ENCODE data around the gene IL17RE. TPM values are rescaled to one million over a fixed set of nuclear protein-coding genes. Genes with fewer than 3 reads are reported as not detected.

IL17RE gene
- total and polyA plus RNA-seq, 4 donors = 7.0 to 26.1 (median 17.1) TPM

GRCh38 chr3:9946112-9947024, 43.7 kb downstream of the IL17RE start:
- peak overlapping the region; percentile 49 for H3K4me3 ChIP-seq
- H3K9me3 ChIP-seq (ENCODE audit: control insufficient read depth in 4 of 4, insufficient read depth in 3 of 4, low read length in 3 of 4) = no peaks in the 10 kb centered on the region
- 14 to 39% methylated on average over 89 to 90 of the region's 90 CpGs for WGBS, 2 donors
- peaks cover 0 to 17% (median 0%) of the 10 kb centered on the region in 4 donors for H3K36me3 ChIP-seq (ENCODE audit: control insufficient read depth in 4 of 4, insufficient read depth in 4 of 4, low read length in 4 of 4)
- ATAC-seq (ENCODE audit: insufficient read depth, low FRiP score) (peak; percentile 87), DNase-seq (peak; percentile 81 to 94 (median 88))
- H3K4me1 ChIP-seq (ENCODE audit: control insufficient read depth in 5 of 5, insufficient read depth in 5 of 5, low read length in 5 of 5) = peaks cover 0 to 13% (median 4%) of the 10 kb centered on the region in 5 donors
- H3K27ac ChIP-seq (ENCODE audit: low read depth in 1 of 2, low read length in 1 of 2) = peak overlapping the region; percentile 17 to 87
- TF ChIP-seq CTCF (IDR thresholded peaks at IDR 0.05; ENCODE audit: control extremely low read depth, extremely low read depth) = peak; percentile 81
- H3K27me3 ChIP-seq (ENCODE audit: control insufficient read depth in 3 of 3, insufficient read depth in 3 of 3, low read length in 2 of 3) = no peaks in the 10 kb centered on the region
- H3K9ac ChIP-seq (ENCODE audit: insufficient read depth in 1 of 2, low read length in 2 of 2) = peak overlapping the region; percentile 25 to 40

- H3K9me3 ChIP-seq (ENCODE audit: control insufficient read depth in 4 of 4, insufficient read depth in 3 of 4, low read length in 3 of 4) = no peaks in the 10 kb centered on the region
- peaks cover 0 to 16% (median 0%) of the 10 kb centered on the region in 4 donors for H3K36me3 ChIP-seq (ENCODE audit: control insufficient read depth in 4 of 4, insufficient read depth in 4 of 4, low read length in 4 of 4)
- H3K27me3 ChIP-seq (ENCODE audit: control insufficient read depth in 3 of 3, insufficient read depth in 3 of 3, low read length in 2 of 3) = no peaks in the 10 kb centered on the region
- 49 to 73% methylated on average over 86 of the region's 86 CpGs for WGBS, 2 donors
- ATAC-seq (ENCODE audit: insufficient read depth, low FRiP score) (peak; percentile 86), DNase-seq (peak; percentile 46 to 77 (median 70))
- peak; percentile 25 for TF ChIP-seq CTCF (IDR thresholded peaks at IDR 0.05; ENCODE audit: control extremely low read depth, extremely low read depth)
- H3K4me1 ChIP-seq (ENCODE audit: control insufficient read depth in 5 of 5, insufficient read depth in 5 of 5, low read length in 5 of 5) = peaks cover 0 to 19% (median 4%) of the 10 kb centered on the region in 5 donors
- peak overlapping the region; percentile 49 for H3K4me3 ChIP-seq
- H3K9ac ChIP-seq (ENCODE audit: insufficient read depth in 1 of 2, low read length in 2 of 2) = no peak overlapping the region
- peak overlapping the region in 1 of 2 donors; percentile 87 for H3K27ac ChIP-seq (ENCODE audit: low read depth in 1 of 2, low read length in 1 of 2)
Measured at GRCh38 chr3:9947025-9947995, 44.7 kb downstream of the IL17RE start.

GRCh38 chr3:9948586-9948985, 45.9 kb downstream of the IL17RE start:
- DNase-seq (no peak), ATAC-seq (ENCODE audit: insufficient read depth, low FRiP score) (no peak)
- WGBS, 2 donors = 89 to 92% methylated on average over 3 of the region's 3 CpGs
- Histone ChIP-seq H3K9ac (ENCODE audit: insufficient read depth in 1 of 2, low read length in 2 of 2) (no peak overlapping the region), H3K4me1 (ENCODE audit: control insufficient read depth in 5 of 5, insufficient read depth in 5 of 5, low read length in 5 of 5) (peaks cover 0 to 19% (median 4%) of the 10 kb centered on the region in 5 donors), H3K36me3 (ENCODE audit: control insufficient read depth in 4 of 4, insufficient read depth in 4 of 4, low read length in 4 of 4) (peaks cover 0 to 6% (median 0%) of the 10 kb centered on the region in 4 donors), H3K27ac (ENCODE audit: low read depth in 1 of 2, low read length in 1 of 2) (no peak overlapping the region), H3K9me3 (ENCODE audit: control insufficient read depth in 4 of 4, insufficient read depth in 3 of 4, low read length in 3 of 4) (no peaks in the 10 kb centered on the region), H3K4me3 (no peak overlapping the region), H3K27me3 (ENCODE audit: control insufficient read depth in 3 of 3, insufficient read depth in 3 of 3, low read length in 2 of 3) (no peaks in the 10 kb centered on the region)
- no peak for TF ChIP-seq CTCF (IDR thresholded peaks at IDR 0.05; ENCODE audit: control extremely low read depth, extremely low read depth)
